GM12872 (cell line): ENCODE measurements around the gene CLDN24.

ENCODE experiments used
- TF ChIP-seq, protein P1 (sequence below): IDR thresholded peaks from 3 replicates; pipeline ENCODE4 v1.5.1; 2011; ENCODE audit warnings: low read depth, mild to moderate bottlenecking, low read length, moderate library complexity; ENCODE audit not compliant: insufficient read depth

Gene CLDN24

GRCh38 chr4:183322326-183322725 is at the start of gene CLDN24:
Gene CLDN24 (minus strand): TSS chr4:183322426. CDS start chr4:183322426, 0 bp downstream.
- TF ChIP-seq, protein P1, sequence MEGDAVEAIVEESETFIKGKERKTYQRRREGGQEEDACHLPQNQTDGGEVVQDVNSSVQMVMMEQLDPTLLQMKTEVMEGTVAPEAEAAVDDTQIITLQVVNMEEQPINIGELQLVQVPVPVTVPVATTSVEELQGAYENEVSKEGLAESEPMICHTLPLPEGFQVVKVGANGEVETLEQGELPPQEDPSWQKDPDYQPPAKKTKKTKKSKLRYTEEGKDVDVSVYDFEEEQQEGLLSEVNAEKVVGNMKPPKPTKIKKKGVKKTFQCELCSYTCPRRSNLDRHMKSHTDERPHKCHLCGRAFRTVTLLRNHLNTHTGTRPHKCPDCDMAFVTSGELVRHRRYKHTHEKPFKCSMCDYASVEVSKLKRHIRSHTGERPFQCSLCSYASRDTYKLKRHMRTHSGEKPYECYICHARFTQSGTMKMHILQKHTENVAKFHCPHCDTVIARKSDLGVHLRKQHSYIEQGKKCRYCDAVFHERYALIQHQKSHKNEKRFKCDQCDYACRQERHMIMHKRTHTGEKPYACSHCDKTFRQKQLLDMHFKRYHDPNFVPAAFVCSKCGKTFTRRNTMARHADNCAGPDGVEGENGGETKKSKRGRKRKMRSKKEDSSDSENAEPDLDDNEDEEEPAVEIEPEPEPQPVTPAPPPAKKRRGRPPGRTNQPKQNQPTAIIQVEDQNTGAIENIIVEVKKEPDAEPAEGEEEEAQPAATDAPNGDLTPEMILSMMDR = no peak

DNA sequence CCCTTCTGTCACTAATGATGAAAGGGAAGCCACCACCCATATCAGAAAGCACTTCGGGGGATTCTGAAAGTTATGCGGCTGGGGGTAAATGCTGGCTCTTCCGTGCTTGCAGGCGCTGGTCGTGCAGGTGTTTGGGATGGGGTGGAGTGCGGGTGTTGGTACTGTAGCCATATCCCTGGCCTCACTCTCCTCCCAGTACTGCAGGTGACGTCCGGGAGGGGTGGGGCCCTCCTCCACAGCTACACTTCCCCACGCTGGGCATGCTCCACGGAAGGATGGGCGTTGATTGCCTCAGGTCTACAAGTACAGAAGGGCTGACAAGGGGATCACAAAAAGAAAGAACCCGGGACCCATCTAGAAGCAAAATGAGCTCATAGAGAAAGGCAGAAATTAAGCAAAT is 48.6 kb upstream of the CLDN24 start:
- TF ChIP-seq, protein P1 = no peak

DNA sequence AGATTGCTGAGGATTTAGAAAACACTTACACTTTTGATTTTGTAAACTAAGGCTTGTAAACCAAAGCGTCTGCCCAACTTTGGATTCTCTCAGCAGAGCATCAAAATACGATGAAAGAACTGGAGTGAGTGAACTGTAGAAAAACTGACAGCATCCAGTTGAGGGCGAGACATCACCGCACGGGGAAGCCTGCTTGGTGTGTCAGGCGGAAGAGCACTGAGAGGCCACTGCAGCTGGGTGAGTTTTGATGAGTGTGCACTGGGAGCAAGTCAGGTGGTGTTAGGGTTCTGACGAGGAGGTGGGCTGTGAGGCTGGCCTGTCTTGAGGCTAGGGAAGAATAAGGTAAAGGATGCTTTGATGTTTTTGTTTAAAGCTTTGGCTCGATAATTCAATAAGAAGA is 46.8 kb upstream of the CLDN24 start:
- TF ChIP-seq, protein P1 = no peak

GRCh38 chr4:183366206-183366835 is 44.1 kb upstream of the CLDN24 start:
- TF ChIP-seq, protein P1 = no peak

- TF ChIP-seq, protein P1 = no peak
Measured at GRCh38 chr4:183364025-183364424, 41.8 kb upstream of the CLDN24 start.

GRCh38 chr4:183362916-183363542 is 40.8 kb upstream of the CLDN24 start:
- TF ChIP-seq, protein P1 = no peak

- TF ChIP-seq, protein P1 = no peak
Measured at GRCh38 chr4:183362036-183362435, 39.8 kb upstream of the CLDN24 start.
